Esophagus squamous epithelium (tissue), 5 donors: ENCODE measurements around the gene AIRE. TPM values are rescaled to one million over a fixed set of nuclear protein-coding genes. Genes with fewer than 3 reads are reported as not detected.

ENCODE experiments used
- DNase-seq: peaks from one replicate; lab custom pipeline; 2025; lab: John Stamatoyannopoulos, UW
- H3K27ac ChIP-seq, 4 donors: fragments of 200-600 bp; sonication (generic); one replicate each; pipeline ENCODE4 v1.5.1; 2016 to 2019; ENCODE audit warnings: mild to moderate bottlenecking in 1 of 4
- H3K27me3 ChIP-seq, 4 donors: fragments of 200-600 bp; sonication (generic); 1 replicate in 3 of 4; 2 replicates in 1 of 4; pipeline versions ENCODE4 v1.5.1 to v1.6.0; 2017 to 2021; ENCODE audit warnings: antibody characterized with exemption in 1 of 4
- H3K36me3 ChIP-seq, 3 donors: fragments of 200-600 bp; sonication (generic); one replicate each; pipeline ENCODE4 v1.5.1; 2016 to 2019
- H3K4me1 ChIP-seq, 3 donors: fragments of 200-600 bp; sonication (generic); one replicate each; pipeline ENCODE4 v1.5.1; 2017 to 2019
- H3K4me3 ChIP-seq, 4 donors: fragments of 200-600 bp; sonication (generic); 1 replicate in 3 of 4; 2 replicates in 1 of 4; pipeline ENCODE4 v1.5.1; 2016 to 2019; ENCODE audit warnings: mild to moderate bottlenecking in 2 of 4, moderate library complexity in 1 of 4
- H3K9me3 ChIP-seq, 3 donors: fragments of 200-600 bp; sonication (generic); one replicate each; pipeline ENCODE4 v1.5.1; 2016 to 2019
- CTCF ChIP-seq, 6 experiments: fragments of 450-650 bp in 4 of 6; fragments of 200-600 bp in 2 of 6; sonication (generic) in 2 of 6; IDR thresholded peaks; one replicate each; pipeline ENCODE4 v1.5.1; 2016 to 2019; ENCODE audit warnings: antibody characterized with exemption in 6 of 6, mild to moderate bottlenecking in 4 of 6, moderate library complexity in 4 of 6
- POLR2A ChIP-seq, 4 donors: fragments of 450-650 bp; IDR thresholded peaks; one replicate each; pipeline ENCODE4 v1.6.1; 2017; ENCODE audit warnings: antibody characterized with exemption in 4 of 4, mild to moderate bottlenecking in 4 of 4, moderate library complexity in 3 of 4
- WGBS, 2 donors: methylation state at CpG; one replicate each; pipeline ENCODE4 v1.1.5; 2018; 5-methylcytosine and 5-hydroxymethylcytosine counted together
- intact Hi-C: fragments of 100-400 bp; cut with DNase I; formaldehyde crosslinking; loops from one replicate; pipeline ENCODE4 v1.15.0; 2022
- total RNA-seq, 4 donors: library from RNA; depleted of rRNA; stranded (reverse); fragments of >200 nt; gene quantifications; one replicate each; pipeline ENCODE4 v1.1.0, GENCODE V29; 2016
- donor health status: DM: yes; HTN: yes; CAD: no.

Gene AIRE
- total RNA-seq, 4 donors from 2014 or later, result not detected

- H3K27me3 ChIP-seq, result peaks cover 0 to 29% (median 0%) of the 10 kb centered on the region in 4 donors
- H3K36me3 ChIP-seq, result peaks cover 0 to 5% (median 0%) of the 10 kb centered on the region in 3 donors
- peak within 1 kb of the TSS; percentile 67 to 98 (median 84) for H3K4me3 ChIP-seq
- intact Hi-C loops, result no loop called here
- H3K4me1 ChIP-seq, result peaks cover 39 to 80% (median 45%) of the 10 kb centered on the region in 3 donors
- peak within 1 kb of the TSS; percentile 85 to 97 (median 96) for H3K27ac ChIP-seq
- DNase-seq, result no peak
- no peaks in the 10 kb centered on the region for H3K9me3 ChIP-seq
- no peak for TF ChIP-seq CTCF (IDR thresholded peaks at IDR 0.05)
- TF ChIP-seq POLR2A (IDR thresholded peaks at IDR 0.05), result peak in 1 of 4 donors; percentile 61
- WGBS, 2 donors, result 0 to 3% methylated on average over 2 to 8 of the region's 94 CpGs
Observed at GRCh38 chr21:44299458-44300261, 14.0 kb downstream of the AIRE start, which contains the start of gene PFKL. TSS of gene PFKL (plus strand) at chr21:44300053. CDS start at chr21:44300106, 53 bp downstream.

GRCh38 chr21:44300262-44300959 is 14.7 kb downstream of the AIRE start:
- TF ChIP-seq CTCF (IDR thresholded peaks at IDR 0.05) (no peak), POLR2A (IDR thresholded peaks at IDR 0.05) (peak in 3 of 4 donors; percentile 14 to 67 (median 54))
- Histone ChIP-seq H3K4me1 (peaks cover 31 to 80% (median 46%) of the 10 kb centered on the region in 3 donors), H3K9me3 (no peaks in the 10 kb centered on the region), H3K36me3 (peaks cover 0 to 5% (median 0%) of the 10 kb centered on the region in 3 donors), H3K27me3 (peaks cover 0 to 21% (median 0%) of the 10 kb centered on the region in 4 donors), H3K4me3 (peak overlapping the region; percentile 67 to 98 (median 84)), H3K27ac (peak overlapping the region; percentile 85 to 97 (median 96))
- no peak for DNase-seq
- intact Hi-C loops, result no loop called here
- 0% methylated on average over 1 of the region's 67 CpGs; no CpG with 5 or more reads in 1 of the 2 donors for WGBS, 2 donors

GRCh38 chr21:44301141-44301540 is 15.5 kb downstream of the AIRE start:
- peaks cover 0 to 8% (median 0%) of the 10 kb centered on the region in 3 donors for H3K36me3 ChIP-seq
- H3K27me3 ChIP-seq, result peaks cover 0 to 14% (median 0%) of the 10 kb centered on the region in 4 donors
- intact Hi-C loops, result no loop called here
- no peaks in the 10 kb centered on the region for H3K9me3 ChIP-seq
- H3K4me1 ChIP-seq, result peaks cover 30 to 85% (median 48%) of the 10 kb centered on the region in 3 donors
- WGBS, 2 donors, result 59% methylated on average over 7 of the region's 13 CpGs; no CpG with 5 or more reads in 1 of the 2 donors
- TF ChIP-seq POLR2A (IDR thresholded peaks at IDR 0.05) (no peak), CTCF (IDR thresholded peaks at IDR 0.05) (no peak)
- H3K27ac ChIP-seq, result peak overlapping the region; percentile 85 to 97 (median 96)
- H3K4me3 ChIP-seq, result peak overlapping the region; percentile 67 to 98 (median 84)
- DNase-seq, result no peak

- peak overlapping the region in 2 of 4 donors; percentile 43 to 97 for H3K27ac ChIP-seq
- TF ChIP-seq CTCF (IDR thresholded peaks at IDR 0.05) (peak in 2 of 6 experiments; percentile 17 to 27), POLR2A (IDR thresholded peaks at IDR 0.05) (no peak)
- intact Hi-C loops, result no loop called here
- H3K4me1 ChIP-seq, result peaks cover 30 to 88% (median 48%) of the 10 kb centered on the region in 3 donors
- WGBS, 2 donors, result 65 to 100% methylated on average over 2 of the region's 9 CpGs
- peak overlapping the region in 1 of 4 donors; percentile 6 for H3K4me3 ChIP-seq
- no peak for DNase-seq
- H3K27me3 ChIP-seq, result peaks cover 0 to 6% (median 0%) of the 10 kb centered on the region in 4 donors
- H3K36me3 ChIP-seq, result peaks cover 0 to 17% (median 6%) of the 10 kb centered on the region in 3 donors
- H3K9me3 ChIP-seq, result no peaks in the 10 kb centered on the region
Observed at GRCh38 chr21:44301961-44302406, 16.3 kb downstream of the AIRE start.
